Measurements from ENCODE around the gene ZBTB20.

The ZBTB20 gene

DNA sequence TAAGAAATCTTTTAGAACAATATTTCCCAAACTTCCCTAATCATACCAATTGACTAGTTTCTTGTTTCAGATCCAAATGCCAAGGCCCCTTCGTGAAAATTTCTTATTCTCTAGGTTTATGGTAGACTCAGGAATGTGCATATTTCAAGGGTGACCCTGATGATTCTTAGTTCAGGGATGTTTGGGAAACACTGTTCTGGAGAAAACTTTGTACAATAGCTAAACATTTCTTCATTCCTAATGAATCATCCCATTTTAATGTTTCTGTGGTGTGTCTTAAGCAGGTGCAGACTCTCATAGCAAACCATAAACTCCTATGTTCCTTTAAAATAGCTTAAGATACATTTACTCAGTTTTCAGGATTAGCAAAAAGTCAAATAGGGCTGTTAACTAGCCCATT lies 538.8 kb downstream of the ZBTB20 start:
- no peak for DNase-seq

- DNase-seq, result peak; percentile 23
These were observed 540.8 kb downstream of the ZBTB20 start for GRCh38 chr3:114606336-114606735.

DNA sequence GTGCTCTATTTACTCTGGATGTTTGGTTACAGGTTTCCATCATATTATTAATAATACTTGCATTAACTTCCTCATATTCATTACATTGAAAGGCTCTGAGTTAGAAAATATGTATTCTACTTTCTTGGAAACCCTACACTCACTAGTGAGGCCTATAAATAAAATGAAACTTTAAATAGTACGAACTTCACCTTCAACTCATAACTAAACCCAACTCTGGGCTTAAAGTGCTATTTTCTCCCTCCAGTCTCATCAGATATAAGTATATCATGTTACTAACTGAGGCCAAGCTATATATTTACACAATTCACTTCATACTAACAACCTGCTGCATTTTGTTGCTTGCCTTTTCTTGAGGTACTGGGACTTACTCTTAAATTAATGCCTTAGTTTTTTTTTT lies 546.5 kb downstream of the ZBTB20 start:
- no peak for DNase-seq

DNA sequence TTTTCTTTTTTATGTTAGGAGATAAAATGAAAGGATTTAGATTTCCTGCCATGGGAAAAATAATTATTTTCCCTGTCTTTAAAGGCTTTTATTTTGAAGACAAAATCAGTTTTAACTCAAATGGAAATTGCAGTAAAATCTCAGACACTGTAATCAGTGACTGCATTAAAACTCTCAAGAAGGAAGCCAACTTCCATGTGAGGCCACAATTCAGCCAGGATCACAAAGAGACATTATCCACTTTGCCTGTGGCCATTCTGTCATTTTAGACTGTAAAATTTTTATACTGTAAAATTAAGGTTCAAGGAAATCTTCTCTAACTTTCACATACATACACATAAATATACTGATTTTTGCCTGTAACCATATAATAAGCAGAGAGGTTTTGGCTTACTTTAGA lies 549.2 kb downstream of the ZBTB20 start:
- no peak for DNase-seq

GRCh38 chr3:114597012-114597411 lies 550.1 kb downstream of the ZBTB20 start:
- peak; percentile 32 for DNase-seq

DNA sequence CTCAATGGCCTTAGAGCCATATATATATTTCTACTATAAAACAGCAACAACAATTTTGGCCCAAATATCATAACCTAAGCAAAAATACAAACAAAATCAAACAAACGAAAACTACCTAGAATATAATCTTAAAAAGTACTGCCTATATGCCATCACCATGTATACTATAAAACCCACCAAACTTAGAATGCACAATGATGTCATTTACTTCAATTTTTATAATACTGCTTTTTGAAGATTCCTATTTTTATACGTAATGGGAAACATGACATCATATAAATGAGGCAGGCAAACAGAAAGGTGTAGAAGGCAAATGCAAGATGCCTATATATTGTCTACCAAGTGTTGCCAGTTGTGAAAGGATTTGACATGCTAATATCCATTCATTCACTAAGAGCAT lies 550.9 kb downstream of the ZBTB20 start:
- DNase-seq, result no peak

DNA sequence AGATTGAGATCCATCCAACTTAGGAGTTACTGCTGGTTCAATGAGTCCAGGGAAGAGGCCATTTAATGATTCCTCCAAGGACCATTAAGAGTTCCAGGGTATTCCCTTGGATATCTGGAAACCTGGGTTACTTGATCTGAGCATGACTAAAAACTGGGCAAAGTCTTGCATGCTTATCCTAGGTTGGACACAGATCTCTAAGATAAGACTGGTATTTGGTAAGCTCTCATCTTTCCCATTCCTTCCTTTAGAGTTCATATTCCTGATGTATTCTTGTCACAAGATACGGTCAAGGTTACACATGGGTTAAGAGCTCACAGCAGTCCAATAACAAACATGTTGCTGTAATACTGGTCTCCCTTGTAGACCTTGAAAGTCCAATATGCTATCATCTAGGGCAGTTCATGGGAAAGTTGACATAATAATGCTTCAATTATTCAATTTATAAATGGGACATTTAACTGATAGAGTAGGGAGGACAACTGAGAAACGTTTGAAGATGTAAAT lies 551.5 kb downstream of the ZBTB20 start:
- DNase-seq, result no peak

GRCh38 chr3:114590309-114591047 lies 556.6 kb downstream of the ZBTB20 start:
- DNase-seq, result no peak

DNA sequence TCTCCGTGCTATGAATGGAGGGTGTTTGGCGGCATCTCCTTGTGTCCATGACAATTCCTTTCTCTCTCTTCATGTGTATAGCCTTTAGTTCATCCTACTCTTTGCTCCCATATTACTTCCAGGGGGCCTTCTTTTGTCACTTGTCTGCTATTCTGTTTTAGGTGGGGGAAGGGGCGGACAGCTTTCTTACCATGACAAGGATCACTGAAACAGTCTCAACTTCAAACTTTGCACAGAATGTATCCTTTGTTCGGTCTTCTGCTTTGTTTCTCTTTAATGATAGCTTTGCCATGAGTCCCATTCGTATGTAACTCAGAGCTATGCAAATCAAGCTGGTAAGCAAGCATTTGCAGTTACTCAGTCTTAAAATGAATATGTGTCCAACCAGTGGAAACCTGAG lies 559.1 kb downstream of the ZBTB20 start:
- no peak for DNase-seq

- peak; percentile 23 for DNase-seq
These were observed 561.0 kb downstream of the ZBTB20 start for GRCh38 chr3:114586119-114586518.

DNA sequence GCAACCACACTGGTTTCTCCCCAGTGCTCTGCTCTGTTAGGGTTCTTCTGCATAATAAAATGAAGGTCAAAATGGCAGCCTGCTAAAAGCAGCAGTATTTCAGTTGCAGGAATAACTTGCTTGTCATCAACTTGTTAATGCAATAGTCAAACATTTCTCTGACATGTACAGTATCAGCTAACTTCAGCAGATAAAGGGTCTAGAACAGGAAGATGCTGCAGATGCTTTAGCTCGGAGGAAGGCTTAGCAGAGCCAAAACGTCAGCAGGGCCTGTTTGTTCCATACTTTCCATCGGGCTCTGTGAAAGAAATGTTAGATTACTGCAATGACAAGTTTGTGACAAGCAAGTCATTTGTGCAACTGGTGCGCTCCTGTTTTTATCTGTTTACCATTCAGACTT lies 561.4 kb downstream of the ZBTB20 start:
- no peak for DNase-seq

GRCh38 chr3:114584734-114585371 lies 562.2 kb downstream of the ZBTB20 start:
- DNase-seq, result no peak

DNA sequence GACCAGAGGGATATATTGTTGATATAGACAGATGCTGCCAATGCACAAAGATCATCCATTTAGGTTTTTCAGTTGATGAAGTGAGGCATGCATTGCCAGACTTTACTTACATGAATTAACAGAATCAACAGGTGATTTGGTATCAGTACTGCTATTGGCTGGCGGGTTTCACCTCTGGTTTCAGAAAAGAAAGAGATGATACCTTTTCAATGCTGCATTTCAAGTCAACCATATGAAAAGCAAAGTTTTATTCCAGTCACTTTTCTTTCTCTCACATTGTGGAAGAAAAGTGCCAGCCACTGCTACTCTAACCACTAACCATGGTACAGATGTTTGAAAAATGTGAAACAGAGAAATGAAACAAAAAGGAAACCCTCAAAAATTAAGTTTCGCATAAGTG lies 564.2 kb downstream of the ZBTB20 start:
- DNase-seq, result no peak

DNA sequence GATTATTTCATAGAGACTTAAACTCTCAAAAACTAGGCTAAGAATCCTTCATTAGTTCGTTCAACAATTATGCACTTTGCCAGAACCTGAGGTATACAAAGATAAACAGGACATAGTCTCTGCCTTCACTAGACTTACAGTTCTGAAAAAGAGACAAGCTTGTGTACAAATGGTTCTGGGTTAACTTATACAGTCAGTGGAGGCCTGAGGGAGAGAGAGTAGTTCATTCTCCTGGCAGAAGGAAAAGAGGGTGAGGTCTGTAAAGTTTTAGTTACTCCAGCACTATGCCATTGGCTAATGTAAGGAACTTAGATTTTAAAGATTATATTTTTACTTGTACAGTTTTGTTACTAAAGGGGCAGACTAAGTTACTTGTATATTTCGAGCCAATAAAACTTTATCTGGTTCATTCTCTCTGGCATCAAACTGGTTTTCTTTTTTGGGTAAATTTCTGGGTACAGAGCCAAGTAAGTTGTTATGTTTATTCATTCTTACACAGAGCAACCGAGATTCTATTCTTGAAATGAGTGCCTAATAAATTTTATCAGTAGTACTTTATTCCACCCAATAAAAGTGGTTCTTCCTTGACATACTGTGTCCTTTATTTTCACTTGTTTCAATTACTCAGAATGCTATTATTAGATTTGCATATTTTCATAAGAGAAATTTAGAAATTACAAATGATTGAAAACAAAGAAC lies 574.6 kb downstream of the ZBTB20 start:
- DNase-seq, result no peak

GRCh38 chr3:114571363-114571762 lies 575.7 kb downstream of the ZBTB20 start:
- DNase-seq, result peak; percentile 79

DNA sequence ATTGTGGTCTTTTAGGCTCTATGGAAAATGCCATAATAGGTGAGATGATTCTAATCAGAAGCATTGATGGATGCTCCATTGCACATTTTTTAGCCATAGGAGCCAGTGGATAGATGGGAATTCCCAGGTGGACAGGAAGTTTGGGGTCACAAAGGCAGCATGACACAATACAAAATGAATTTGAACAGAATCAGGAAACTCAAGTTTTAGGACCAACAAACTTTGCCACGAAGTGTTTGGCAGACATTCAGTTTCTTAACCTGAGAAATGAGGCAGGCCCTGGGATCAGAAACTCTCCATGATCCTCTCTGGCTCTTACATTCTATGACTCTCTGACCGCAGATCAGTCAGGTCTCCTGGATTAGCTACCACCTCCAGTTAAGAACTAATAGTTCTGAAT lies 577.9 kb downstream of the ZBTB20 start:
- DNase-seq, result no peak

- no peak for DNase-seq
These were observed 579.3 kb downstream of the ZBTB20 start for GRCh38 chr3:114567771-114568170.

DNA sequence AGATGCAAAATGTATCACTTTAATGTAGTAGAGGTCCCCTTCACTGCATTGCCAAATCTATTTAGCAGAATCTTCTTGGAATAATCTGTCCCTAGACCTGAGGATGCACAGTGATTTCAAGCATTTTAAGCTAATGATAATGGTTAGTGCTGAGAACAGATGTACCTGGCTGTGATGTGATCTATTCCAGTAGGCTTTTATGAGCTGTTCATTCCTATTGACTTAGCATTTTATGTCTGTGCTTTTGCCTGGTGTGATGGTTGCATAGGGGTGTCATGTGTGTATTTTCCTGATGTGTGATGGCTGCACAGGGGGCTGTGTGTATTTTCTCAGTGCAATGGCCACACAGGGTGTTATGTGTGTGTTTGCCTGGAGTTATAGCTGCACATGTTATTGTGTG lies 580.3 kb downstream of the ZBTB20 start:
- peak; percentile 13 for DNase-seq

DNA sequence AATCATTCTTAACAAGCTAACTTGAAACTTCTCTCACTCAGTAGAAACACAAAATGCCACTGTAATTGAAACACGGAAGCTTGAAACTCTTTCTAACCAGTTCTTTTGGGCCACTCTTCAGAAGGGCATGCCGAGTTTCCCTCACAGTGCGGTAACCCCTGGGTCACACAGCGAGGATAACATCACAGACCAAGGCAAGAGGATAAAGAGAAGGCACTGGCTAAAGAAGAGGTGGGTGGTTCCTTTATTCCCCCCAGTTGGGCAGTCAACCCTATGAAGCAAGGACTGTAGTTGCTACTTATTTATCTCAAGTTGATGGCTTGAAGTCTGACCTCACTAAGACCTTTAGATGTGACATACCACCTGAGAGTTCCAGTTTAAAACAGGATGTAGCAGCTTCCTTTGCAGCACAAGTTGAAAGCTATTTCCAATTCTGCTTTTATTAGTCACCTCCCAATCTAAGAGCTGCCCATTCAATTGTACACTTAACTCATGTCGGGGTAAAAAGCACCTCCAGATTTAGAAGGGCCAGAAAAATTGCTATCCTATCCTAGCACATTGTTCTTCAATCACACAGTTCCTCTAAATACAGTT lies 580.8 kb downstream of the ZBTB20 start:
- DNase-seq, result no peak

- no peak for DNase-seq
These were observed 581.9 kb downstream of the ZBTB20 start for GRCh38 chr3:114565216-114565615.

GRCh38 chr3:114563720-114564119 lies 583.4 kb downstream of the ZBTB20 start:
- DNase-seq, result no peak

DNA sequence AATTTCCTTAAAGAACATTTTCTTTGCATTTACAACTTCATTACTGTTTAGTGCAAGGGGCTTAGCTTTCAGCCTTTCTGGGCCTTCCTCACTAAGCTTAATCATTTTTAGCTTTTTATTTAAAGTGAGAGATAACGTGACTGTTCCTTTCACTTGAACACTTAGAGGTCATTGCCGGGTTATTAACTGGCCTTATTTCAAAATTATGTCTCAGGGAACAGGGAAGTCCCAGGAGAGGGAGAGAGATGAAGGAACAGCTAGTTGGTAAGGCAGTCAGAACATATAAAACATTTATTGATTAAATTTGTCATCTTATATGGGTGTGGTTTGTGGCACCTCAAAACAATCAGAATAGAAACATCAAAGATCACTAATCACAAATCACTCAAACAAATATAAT lies 584.5 kb downstream of the ZBTB20 start:
- DNase-seq, result no peak

DNA sequence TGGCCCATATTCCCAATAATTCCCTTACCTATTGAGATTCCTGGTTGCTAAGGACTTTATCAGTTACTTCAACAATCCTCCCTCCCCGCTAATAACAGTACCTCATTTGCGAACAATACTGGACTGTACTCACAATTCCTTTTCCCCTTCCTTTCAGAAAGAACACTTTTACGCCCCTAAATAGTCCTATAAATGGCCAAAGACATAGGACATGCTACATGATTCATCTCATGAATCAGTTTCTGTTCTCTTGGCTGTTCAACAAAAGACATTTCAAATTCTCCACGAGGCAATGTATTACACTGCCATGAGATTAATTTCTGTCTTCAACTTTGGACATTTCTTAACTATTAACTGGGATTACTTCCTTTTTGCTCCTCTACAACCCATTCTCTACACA lies 588.8 kb downstream of the ZBTB20 start:
- DNase-seq, result no peak

DNA sequence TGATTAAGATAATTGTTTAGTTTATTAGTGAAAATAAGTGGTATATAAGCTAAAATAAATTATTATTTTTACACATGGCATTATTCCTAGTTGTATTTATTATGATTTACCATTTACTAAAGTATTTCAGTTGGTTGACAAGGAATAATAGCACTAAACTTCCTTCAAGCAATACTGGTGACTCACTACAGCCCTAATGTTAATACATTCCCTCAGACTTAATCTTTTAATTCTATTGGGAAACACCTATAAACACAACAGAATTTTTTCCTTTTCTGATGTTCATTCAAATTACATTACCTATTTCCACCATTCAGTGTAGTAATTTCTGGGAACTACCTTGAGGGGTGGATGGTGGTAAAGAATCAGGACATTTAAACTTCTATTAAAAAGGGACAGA lies 589.3 kb downstream of the ZBTB20 start:
- DNase-seq, result peak; percentile 6

Data from NCI-H82 (cell line).